ENCODE results near the gene PTPRT. TPM values are rescaled to one million over a fixed set of nuclear protein-coding genes. Genes with fewer than 3 reads are reported as not detected.

PTPRT gene
- polyA plus RNA-seq, 4 donors: 0.30 to 1.0 (median 0.68) TPM

DNA sequence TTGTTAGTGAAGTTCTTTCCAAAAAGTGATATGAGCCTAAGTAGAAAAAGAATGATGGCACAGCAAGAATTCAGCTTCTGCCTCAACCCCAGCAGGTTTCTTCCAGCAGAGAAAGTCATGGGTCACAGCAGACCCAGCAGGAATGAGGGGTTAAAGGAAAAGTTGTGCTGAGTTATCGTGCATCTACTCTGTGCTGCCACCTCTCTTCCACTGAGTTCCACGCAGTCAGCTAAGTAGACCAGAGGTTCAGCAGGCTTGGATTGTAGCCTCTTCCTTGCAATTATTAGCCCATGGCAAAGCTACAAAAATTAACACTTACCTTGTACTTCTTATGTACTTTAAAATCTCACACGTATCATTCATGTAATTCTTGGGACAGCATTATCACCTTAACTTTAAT is 510.8 kb downstream of the PTPRT start:
- no peak for DNase-seq (ENCODE audit: low read depth in 4 of 4, low spot score in 3 of 4)

- DNase-seq (ENCODE audit: low read depth in 4 of 4, low spot score in 3 of 4): no peak
Measured at GRCh38 chr20:42656130-42656529, 533.6 kb downstream of the PTPRT start.

DNA sequence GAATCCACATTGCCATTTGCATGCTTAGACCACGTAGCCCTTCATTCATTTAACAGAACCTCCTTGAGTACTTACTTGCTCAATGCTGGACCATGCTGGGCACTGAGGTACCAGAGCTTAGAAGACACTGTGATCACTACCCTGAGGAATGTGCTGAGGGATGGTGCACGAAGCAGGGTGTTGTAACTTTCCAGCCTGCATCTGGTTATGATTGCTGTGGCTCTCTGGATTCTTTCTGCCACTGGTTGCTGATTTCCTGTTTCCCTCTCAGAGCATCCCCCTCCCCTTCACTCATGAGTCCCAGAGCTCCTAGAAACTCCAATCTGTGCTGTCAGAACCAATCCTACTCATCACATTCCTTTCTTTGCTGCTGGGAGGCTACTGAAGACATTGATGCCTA is 537.4 kb downstream of the PTPRT start:
- no peak for DNase-seq (ENCODE audit: low read depth in 4 of 4, low spot score in 3 of 4)

DNA sequence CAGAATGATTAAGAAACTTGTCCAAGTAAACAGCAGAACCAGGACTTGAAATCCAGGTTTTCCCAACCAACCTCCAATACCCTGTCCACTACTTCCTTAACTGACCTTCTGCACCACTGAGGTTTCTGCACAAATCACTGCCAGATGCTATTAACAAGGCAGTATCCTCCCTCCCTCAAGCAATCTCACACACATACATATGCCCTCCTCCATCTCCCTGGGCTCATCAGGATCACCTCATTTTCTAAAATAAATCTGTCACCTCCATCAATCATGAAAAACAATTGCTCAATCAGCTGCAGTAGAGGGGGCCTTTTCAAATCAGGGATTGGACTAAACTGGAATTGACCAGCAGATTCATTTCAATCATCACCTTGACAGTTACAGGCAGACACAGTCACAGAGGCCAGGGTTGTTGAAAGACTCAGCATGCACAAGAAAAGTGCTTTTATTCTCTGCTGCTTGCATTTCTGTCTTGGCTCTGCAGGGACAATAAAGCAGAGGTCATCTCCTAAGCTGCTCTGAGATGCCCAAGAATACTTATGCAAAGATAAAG is 539.4 kb downstream of the PTPRT start:
- no peak for DNase-seq (ENCODE audit: low read depth in 4 of 4, low spot score in 3 of 4)

GRCh38 chr20:42649748-42650147 is 540.0 kb downstream of the PTPRT start:
- DNase-seq (ENCODE audit: low read depth in 4 of 4, low spot score in 3 of 4): no peak

DNA sequence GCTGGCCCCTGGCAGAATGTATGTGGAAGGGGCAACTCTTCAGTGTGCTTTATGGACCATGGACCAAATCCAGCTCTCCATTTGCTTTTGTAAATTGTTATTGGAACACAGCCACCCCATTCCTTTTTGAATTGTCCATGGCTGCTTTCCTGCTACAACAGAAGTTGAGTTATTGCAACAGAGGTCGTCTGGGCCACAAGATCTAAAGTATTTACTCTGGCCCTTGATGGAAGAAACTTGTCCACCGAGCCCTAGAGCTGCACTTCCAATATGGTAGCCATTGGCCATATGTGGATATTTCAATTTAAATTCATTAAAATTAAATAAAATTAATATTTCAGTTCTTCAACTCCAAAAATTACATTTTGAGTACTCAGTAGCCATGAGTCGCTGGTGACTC is 543.5 kb downstream of the PTPRT start:
- no peak for DNase-seq (ENCODE audit: low read depth in 4 of 4, low spot score in 3 of 4)

DNA sequence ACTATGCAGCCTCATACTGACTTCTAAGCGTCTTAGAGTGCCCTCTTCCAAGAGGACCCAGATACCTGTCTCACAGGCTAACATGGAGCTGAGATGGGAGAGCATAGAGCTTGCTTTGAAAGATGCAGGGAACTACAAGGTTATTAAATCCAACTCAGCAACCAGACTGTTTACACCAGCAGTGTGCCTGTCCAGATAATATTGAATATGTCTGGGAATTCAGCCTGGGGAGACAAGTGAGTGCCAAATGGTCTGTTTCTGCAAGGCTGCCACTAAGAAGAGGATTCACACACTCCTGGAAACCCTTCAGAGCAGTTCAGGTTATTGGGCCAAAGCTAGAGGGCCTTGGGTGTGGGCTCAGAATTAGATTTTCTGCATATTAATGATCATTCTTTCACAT is 547.8 kb downstream of the PTPRT start:
- no peak for DNase-seq (ENCODE audit: low read depth in 4 of 4, low spot score in 3 of 4)

DNA sequence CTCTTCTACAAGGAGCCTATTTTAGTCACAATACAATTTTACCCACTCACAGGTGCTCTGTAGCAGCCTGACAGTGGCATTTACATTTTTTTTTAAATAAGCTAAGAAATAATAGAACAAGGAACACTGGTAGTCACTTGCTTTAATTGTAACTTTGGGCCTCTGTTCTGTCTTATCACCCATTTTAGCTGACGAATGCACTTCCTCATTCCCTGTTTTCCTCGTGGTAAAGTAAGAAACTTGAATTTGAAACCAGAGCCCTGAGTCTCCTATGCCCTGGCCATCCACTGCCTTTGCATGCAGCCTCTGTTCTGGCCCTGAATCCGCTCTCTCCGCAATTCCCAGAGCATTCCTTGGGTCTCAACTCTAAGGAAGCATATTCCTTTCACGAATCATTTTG is 550.6 kb downstream of the PTPRT start:
- DNase-seq (ENCODE audit: low read depth in 4 of 4, low spot score in 3 of 4): no peak

- no peak for DNase-seq (ENCODE audit: low read depth in 4 of 4, low spot score in 3 of 4)
Measured at GRCh38 chr20:42635699-42636411, 553.9 kb downstream of the PTPRT start.

DNA sequence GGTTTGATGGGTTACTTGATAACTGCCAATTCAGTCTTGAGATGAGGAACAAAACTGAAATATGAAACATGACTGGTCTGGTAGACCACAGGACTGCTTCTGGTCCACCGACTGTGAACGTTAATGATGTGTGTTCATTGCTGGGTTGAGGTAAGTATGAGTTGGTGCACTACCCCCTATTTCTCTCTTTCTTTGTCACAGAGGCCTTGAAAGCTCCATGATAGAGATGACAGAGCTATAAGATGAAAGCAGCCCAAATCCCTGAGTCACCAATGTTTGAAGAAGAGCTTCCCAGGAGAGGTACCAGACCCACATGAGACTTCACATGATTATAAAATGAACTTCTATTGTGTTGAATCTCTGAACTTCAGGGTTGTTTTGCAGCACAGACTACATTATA is 555.5 kb downstream of the PTPRT start:
- DNase-seq (ENCODE audit: low read depth in 4 of 4, low spot score in 3 of 4): no peak

- no peak for DNase-seq (ENCODE audit: low read depth in 4 of 4, low spot score in 3 of 4)
Measured at GRCh38 chr20:42628683-42629082, 561.0 kb downstream of the PTPRT start.

GRCh38 chr20:42613076-42613475 is 576.6 kb downstream of the PTPRT start:
- no peak for DNase-seq (ENCODE audit: low read depth in 4 of 4, low spot score in 3 of 4)

GRCh38 chr20:42611889-42612837 is 577.5 kb downstream of the PTPRT start:
- DNase-seq (ENCODE audit: low read depth in 4 of 4, low spot score in 3 of 4): no peak

- no peak for DNase-seq (ENCODE audit: low read depth in 4 of 4, low spot score in 3 of 4)
Measured at GRCh38 chr20:42611423-42611822, 578.3 kb downstream of the PTPRT start.

DNA sequence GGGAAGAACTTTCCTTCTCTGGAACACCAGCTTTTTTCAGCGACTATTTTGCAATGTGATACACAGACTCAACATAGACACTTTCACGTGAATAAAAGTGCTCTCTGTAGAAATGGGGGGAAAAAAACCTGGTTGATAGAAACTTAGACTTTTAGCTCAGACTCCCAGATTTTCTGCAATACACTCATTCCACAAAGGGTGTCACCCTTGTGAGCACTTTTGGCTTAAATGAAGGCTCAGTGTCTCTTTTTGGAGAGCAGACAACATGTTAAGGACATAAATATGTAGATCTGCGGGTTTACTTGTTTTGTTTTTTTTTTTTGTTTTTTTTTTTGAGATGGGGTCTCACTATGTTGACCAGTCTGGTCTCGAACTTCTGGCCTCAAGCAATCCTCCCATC is 579.6 kb downstream of the PTPRT start:
- DNase-seq (ENCODE audit: low read depth in 4 of 4, low spot score in 3 of 4): no peak

- no peak for DNase-seq (ENCODE audit: low read depth in 4 of 4, low spot score in 3 of 4)
Measured at GRCh38 chr20:42609618-42610017, 580.1 kb downstream of the PTPRT start.

- DNase-seq (ENCODE audit: low read depth in 4 of 4, low spot score in 3 of 4): no peak
Measured at GRCh38 chr20:42604998-42605956, 584.4 kb downstream of the PTPRT start.

GRCh38 chr20:42603655-42604054 is 586.1 kb downstream of the PTPRT start:
- no peak for DNase-seq (ENCODE audit: low read depth in 4 of 4, low spot score in 3 of 4)

- no peak for DNase-seq (ENCODE audit: low read depth in 4 of 4, low spot score in 3 of 4)
Measured at GRCh38 chr20:42598581-42598980, 591.1 kb downstream of the PTPRT start.

- DNase-seq (ENCODE audit: low read depth in 4 of 4, low spot score in 3 of 4): no peak
Measured at GRCh38 chr20:42595625-42596024, 594.1 kb downstream of the PTPRT start.

Data from right renal pelvis (tissue), 4 donors.